Measurements from ENCODE around the gene HTRA1.

Gene HTRA1

DNA sequence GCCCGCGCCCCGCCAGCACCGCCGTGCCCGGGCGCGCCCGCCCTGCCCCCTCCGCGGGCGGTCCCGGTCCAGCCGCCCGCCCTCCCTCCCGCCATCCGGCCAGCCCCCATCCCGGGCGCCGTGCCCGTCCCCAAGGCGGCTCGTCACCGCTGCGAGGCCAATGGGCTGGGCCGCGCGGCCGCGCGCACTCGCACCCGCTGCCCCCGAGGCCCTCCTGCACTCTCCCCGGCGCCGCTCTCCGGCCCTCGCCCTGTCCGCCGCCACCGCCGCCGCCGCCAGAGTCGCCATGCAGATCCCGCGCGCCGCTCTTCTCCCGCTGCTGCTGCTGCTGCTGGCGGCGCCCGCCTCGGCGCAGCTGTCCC lies at the start of gene HTRA1:
Gene HTRA1 (plus strand): TSS at position 187 of the 362 bp plus-strand sequence. CDS start 100 bp downstream, at position 287.
- Mint-ChIP-seq H3K27ac (no peak within 1 kb of the TSS), H3K9me3 (no peaks in the 10 kb centered on the region), H3K27me3 (ENCODE audit: low read depth, poor library complexity) (peaks cover 83% of the 10 kb centered on the region), H3K36me3 (ENCODE audit: low read depth) (no peaks in the 10 kb centered on the region), H3K4me3 (peak within 1 kb of the TSS; percentile 83), H3K4me1 (peaks cover 21% of the 10 kb centered on the region)
- DNase-seq, result peak; percentile 83
- no peak for TF ChIP-seq CTCF (IDR thresholded peaks at IDR 0.05)

GRCh38 chr10:122413327-122413726 lies 48.0 kb upstream of the HTRA1 start:
- TF ChIP-seq CTCF (IDR thresholded peaks at IDR 0.05), result no peak
- Mint-ChIP-seq H3K4me1 (no peaks in the 10 kb centered on the region), H3K36me3 (ENCODE audit: low read depth) (peaks cover 23% of the 10 kb centered on the region), H3K9me3 (no peaks in the 10 kb centered on the region), H3K27me3 (ENCODE audit: low read depth, poor library complexity) (no peaks in the 10 kb centered on the region), H3K4me3 (no peak overlapping the region), H3K27ac (no peak overlapping the region)
- DNase-seq, result no peak

- Mint-ChIP-seq H3K9me3 (no peaks in the 10 kb centered on the region), H3K4me1 (no peaks in the 10 kb centered on the region), H3K27ac (no peak overlapping the region), H3K4me3 (no peak overlapping the region), H3K36me3 (ENCODE audit: low read depth) (peaks cover 33% of the 10 kb centered on the region), H3K27me3 (ENCODE audit: low read depth, poor library complexity) (peaks cover 3% of the 10 kb centered on the region)
- DNase-seq, result no peak
- no peak for TF ChIP-seq CTCF (IDR thresholded peaks at IDR 0.05)
Measured at GRCh38 chr10:122417667-122418066, 43.7 kb upstream of the HTRA1 start.

DNA sequence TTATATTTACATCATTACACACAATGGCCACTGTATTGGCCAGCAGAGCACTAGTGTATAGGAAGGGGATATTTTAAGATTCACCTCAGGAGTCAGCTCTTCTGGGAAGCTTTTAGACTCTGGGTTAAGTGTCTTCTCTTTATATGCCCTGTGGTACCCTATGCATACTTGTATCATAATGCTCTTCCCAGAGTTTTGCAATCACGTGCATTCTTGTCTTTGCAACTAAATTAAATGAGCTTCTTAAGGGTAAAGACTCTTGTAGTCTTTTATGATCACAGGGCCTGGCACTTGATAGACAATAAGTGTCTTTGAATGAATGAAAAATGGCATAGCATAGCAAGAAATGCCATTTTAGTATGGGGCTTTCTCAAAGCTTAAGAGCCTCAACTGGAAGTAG lies 42.3 kb upstream of the HTRA1 start:
- no peak for TF ChIP-seq CTCF (IDR thresholded peaks at IDR 0.05)
- Mint-ChIP-seq H3K4me1 (no peaks in the 10 kb centered on the region), H3K27ac (no peak overlapping the region), H3K27me3 (ENCODE audit: low read depth, poor library complexity) (peaks cover 3% of the 10 kb centered on the region), H3K36me3 (ENCODE audit: low read depth) (peaks cover 31% of the 10 kb centered on the region), H3K9me3 (no peaks in the 10 kb centered on the region), H3K4me3 (no peak overlapping the region)
- no peak for DNase-seq

DNA sequence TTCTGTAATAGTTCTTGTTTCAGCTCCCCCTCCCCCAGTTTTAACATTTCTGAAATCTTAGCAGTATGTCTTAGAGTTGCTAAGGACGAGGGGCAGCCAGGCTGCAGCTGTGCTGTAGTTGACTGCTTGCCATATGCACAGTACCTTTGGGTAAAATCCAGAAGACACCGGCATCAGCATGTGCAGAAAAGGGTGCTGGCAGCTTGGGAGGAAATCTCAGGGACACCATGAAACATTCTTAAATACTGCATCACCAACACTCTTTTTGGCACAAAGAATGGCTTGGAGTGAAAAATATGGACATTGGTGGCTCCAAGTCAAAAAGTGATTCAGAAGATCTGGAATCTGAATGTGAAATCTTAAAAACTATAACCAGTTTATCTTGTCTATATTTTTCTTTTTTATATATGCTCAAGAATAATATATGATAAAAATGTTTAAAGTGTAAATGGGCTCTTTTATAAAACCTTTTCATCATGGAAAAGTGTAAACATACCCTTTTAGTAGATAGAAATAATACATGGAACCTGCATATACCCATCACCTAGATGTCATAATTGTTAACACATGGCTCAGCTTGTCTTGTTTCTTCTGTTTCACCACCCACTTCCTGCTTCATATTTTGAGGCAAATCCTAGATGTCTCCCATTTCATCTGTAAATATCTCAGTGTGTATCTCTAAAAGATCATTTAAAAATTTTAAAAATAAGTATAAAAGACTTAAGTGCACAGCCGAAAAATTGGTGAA lies 41.3 kb upstream of the HTRA1 start:
- Mint-ChIP-seq H3K4me3 (no peak overlapping the region), H3K36me3 (ENCODE audit: low read depth) (peaks cover 25% of the 10 kb centered on the region), H3K9me3 (no peaks in the 10 kb centered on the region), H3K4me1 (no peaks in the 10 kb centered on the region), H3K27ac (no peak overlapping the region), H3K27me3 (ENCODE audit: low read depth, poor library complexity) (peaks cover 3% of the 10 kb centered on the region)
- TF ChIP-seq CTCF (IDR thresholded peaks at IDR 0.05), result no peak
- no peak for DNase-seq

GRCh38 chr10:122420624-122421007 lies 40.7 kb upstream of the HTRA1 start:
- H3K27ac Mint-ChIP-seq, result peak overlapping the region; percentile 36
- no peak for DNase-seq
- no peaks in the 10 kb centered on the region for H3K4me1 Mint-ChIP-seq
- H3K36me3 Mint-ChIP-seq (ENCODE audit: low read depth), result peaks cover 25% of the 10 kb centered on the region
- TF ChIP-seq CTCF (IDR thresholded peaks at IDR 0.05), result no peak
- no peaks in the 10 kb centered on the region for H3K9me3 Mint-ChIP-seq
- peaks cover 3% of the 10 kb centered on the region for H3K27me3 Mint-ChIP-seq (ENCODE audit: low read depth, poor library complexity)
- H3K4me3 Mint-ChIP-seq, result no peak overlapping the region
